GM12892 (cell line): Measurements from ENCODE around the gene SCFD2.

Source experiments
- POLR2A ChIP-seq: IDR thresholded peaks from 2 replicates; pipeline ENCODE4 v1.6.1; 2011; ENCODE audit warnings: low read depth, low read length, control low read depth
- POLR2AphosphoS5 ChIP-seq: IDR thresholded peaks from 2 replicates; pipeline ENCODE4 v1.6.1; 2011; ENCODE audit warnings: low read depth, low read length, control low read depth
- TAF1 ChIP-seq: IDR thresholded peaks from 2 replicates; pipeline ENCODE4 v1.6.1; 2011; ENCODE audit warnings: low read depth, mild to moderate bottlenecking, control low read depth, low read length, borderline replicate concordance

DNA sequence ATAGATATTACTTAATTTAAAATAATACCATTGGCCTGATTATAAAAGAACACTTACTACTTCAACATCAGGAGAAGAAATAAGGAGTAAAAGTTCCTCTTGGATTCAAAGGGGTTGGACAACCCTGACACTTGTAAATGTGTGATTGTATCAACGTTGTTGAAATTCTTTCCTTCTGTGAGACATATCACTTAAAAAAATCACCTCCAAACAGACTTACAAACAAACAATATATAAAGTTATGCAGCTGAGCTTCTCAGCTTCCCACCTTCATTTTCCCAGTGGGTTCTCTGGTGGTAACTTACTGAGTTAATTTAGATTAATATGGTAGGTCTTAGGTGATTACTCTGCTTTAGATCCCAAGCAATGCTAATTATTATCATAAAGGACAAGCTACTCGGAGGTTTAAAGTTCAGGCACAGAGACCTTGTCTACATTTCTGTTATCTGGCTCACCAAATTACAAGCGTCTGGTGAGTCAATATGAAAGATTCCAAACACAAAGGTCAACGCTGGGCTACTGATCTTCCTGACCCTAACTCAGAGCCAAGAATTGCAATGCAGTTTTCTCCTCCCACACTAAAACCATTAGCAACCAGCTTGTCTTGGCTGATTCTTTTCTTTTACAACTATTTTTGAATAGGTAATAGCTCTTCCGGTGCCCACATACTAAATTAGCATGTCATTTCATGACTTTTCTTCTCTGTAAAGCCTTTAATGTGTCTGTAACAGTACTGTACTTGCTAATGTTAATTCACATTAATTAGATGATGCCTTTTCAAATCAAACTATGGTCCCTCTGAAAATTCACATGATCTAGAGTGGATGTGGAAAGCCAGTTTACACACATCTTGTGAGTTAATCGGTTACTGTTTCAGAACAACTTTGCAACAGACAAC, 346.1 kb downstream of the SCFD2 start:
- TF ChIP-seq POLR2A (no peak), TAF1 (no peak), POLR2AphosphoS5 (no peak)
